CD4-positive, alpha-beta T cell treated with Interleukin-1 beta for 1 hour (primary cell): Measurements from ENCODE around the gene ASB15.

ENCODE experiments used
- DNase-seq, 2 donors: peaks; one replicate each; pipeline ENCODE4 v3.0.0-alpha.2; 2020 to 2022

The ASB15 gene

GRCh38 chr7:123673137-123673732 lies 71.6 kb downstream of the ASB15 start:
- DNase-seq: no peak

- no peak for DNase-seq
Measured at GRCh38 chr7:123673752-123674398, 72.3 kb downstream of the ASB15 start.

- no peak for DNase-seq
Measured at GRCh38 chr7:123674399-123675180, 73.0 kb downstream of the ASB15 start.

GRCh38 chr7:123675181-123675473 lies 73.5 kb downstream of the ASB15 start:
- no peak for DNase-seq

- no peak for DNase-seq
Measured at GRCh38 chr7:123677061-123677715, 75.6 kb downstream of the ASB15 start.

- no peak for DNase-seq
Measured at GRCh38 chr7:123679614-123680013, 78.0 kb downstream of the ASB15 start.

GRCh38 chr7:123680580-123680979 lies 79.0 kb downstream of the ASB15 start:
- no peak for DNase-seq

- DNase-seq: no peak
Measured at GRCh38 chr7:123681561-123681960, 79.9 kb downstream of the ASB15 start.

- DNase-seq: peak in 1 of 2 donors; percentile 54
Measured at GRCh38 chr7:123682690-123683089, 81.1 kb downstream of the ASB15 start.

GRCh38 chr7:123687161-123687560 lies 85.5 kb downstream of the ASB15 start:
- no peak for DNase-seq

- no peak for DNase-seq
Measured at GRCh38 chr7:123687727-123688126, 86.1 kb downstream of the ASB15 start.
